HG02884 (cell line): ENCODE measurements around the gene CLK3.

Experiments used
- ATAC-seq: cut with Tn5 transposase; IDR thresholded peaks from one replicate; pipeline ENCODE4 v1.9.1; 2021; ENCODE audit warnings: mild to moderate bottlenecking, moderate library complexity; ENCODE audit not compliant: unreplicated experiment

CLK3 gene

DNA sequence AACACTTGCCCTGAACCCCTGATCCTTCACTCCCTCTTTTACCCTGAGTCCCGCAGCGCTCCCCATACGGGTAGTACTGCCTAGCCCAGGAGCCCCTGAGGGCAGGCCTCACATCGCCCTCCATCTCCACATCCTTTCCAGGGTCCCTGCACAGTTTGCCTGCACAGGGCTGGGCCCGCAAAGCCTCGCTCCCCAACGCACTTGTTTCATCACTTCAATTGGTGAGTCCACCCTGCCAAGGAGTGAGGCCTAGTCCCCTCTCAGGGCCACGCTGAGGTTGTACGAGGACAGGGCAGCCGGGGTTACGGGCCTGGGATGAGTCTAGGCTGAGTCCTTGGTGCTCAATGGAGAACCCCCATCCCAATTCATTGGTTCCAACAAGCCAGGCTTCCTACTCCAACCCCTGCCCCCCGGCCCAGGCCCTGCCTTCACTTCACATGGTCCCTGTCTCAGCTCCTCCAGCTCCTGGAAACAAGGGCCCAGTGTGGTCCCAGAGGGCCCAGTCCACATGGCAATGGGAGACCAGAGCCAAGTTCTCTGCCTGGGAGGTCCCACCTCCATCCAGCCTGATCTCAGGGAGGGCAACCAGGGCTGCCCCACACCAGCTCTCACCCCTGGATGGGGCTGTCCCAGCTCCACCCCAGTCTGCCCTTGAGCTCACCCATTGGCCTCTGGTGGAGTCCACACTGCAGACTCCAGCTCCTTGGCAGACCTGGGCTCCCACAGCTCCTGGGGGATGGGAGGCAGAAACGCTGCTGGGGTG lies 12.4 kb upstream of the CLK3 start:
- ATAC-seq, result no peak

DNA sequence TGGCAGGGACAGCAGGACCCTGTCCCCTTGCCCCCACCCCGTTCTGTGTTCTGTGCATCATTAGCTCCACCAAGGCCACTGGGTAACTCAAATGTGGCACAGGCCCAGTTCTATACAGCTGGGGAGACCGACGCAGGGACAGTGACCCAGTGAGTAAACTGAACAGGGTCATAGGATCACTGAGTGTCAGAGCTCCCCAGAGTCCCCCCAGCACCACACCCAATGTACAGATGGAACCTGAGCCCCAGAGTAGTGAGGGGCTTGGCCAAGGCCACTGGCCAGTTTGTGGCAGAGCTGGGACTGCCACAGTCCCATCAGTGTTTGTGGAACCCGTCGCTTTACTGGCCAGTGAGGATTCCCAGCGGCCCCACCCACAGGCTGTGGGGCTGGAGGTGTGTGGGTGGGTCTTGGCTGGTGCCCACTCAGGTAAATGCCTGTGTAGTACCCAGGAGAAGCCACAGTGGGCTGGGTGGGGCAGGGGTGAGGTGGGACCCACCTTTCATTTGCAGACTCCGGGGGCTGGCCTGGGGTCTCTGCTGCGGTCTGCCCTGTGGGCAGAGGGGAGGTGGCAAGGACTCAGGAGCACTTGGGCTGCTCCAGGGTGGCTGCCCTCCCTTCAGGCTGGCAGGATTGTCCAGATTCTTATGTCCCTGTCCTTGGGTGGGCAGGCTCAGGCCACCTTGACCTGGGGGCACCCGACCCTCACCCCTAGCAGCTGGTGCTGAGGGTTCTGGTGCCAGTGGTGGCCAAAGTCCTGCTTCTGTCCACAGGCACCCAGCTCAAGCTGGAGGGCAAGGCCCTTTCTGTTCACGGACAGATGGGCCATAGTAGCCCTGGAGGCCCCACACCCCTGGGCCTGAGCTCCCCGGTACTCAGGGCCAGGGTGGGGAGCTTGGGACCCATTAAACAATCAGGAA lies 11.6 kb upstream of the CLK3 start:
- ATAC-seq, result no peak

- ATAC-seq, result no peak
Observed at GRCh38 chr15:74604983-74605794, 10.4 kb upstream of the CLK3 start.

DNA sequence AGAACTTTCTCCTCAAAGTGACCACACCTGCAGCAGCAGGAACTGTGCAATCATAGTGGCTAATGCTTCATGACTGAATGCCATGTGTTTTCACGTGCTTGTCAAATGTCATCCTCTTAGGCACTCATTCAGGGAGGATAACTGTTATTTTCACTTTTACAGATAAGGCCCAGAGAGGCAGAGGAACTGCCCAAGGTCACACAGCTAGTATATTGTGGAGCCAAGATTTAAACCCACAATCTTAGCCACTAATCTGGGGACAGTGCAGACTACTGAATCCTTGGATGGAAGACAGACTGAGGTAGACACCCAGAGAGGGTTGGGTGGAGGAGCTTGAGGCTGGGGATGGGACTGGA lies 9.9 kb upstream of the CLK3 start:
- no peak for ATAC-seq

DNA sequence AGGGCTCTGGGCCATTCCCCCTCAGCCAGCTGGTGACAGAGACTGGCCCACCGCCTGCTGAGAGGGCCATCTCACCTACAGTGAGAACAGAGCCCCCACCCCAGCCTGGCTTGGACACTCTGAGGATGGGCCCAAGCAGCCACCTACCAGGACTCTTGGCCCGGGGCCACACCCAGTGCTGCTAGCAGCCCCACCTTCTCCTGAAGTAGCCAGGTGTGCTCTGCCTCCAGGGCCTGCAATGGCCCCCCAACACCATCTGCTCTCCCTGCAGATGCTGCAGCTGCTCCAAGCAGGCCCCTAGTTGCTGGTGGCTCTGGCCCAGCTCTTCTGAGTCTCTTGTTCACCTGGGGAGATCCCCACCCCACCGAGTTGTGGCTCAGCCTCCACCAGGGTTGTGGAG lies 6.8 kb upstream of the CLK3 start:
- no peak for ATAC-seq

DNA sequence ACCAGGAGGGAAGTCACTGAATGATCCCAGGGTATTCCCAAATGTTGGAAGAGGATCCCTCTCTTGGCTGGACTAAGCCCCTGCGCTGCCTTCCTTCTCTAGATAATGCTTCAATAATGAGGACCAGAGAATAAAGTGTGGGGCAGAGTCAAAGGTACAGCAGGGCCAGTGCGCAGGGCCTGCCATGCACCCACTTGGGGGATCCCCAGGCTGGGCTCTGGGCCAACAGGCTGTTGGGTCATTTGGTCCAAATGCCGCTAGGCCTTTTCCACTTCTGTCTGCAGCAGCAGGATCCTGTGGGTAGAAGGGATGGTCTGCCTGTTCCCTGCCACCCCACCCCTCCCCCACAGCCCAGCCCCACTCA lies 5.7 kb upstream of the CLK3 start:
- ATAC-seq, result no peak

DNA sequence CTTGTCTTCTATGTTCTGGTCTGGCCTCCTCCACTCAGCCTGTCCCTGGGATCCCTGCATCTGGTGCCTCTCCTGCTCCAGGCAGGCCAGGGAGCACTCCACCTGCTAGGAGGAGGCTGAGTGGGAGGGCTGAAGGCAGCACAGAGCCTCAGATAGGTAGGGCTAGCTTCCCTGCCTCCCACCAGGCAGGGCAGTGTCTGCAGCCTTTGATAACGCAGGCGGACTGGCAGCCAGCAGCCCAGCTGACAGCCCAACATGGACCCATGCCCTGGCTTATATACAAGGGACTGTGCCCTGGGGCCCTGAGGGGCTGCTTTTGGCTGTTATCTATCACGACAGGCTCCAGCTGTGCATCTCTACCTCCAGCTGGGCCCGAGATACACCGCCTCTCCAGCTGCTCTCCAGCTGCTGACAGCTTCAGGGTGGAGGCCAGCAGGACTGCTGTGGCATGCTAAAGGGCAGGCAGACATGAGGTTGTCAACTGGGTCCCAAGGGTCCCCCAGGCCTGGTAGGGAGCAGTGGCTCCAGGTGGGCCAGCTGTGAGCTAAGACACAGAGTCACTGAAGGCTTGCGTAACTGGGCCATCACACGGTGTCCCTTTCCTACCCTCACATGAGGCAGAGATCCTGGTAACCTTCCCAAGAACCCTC lies 5.2 kb upstream of the CLK3 start:
- no peak for ATAC-seq

- no peak for ATAC-seq
Observed at GRCh38 chr15:74611341-74611740, 4.3 kb upstream of the CLK3 start.

GRCh38 chr15:74611834-74612233 lies 3.8 kb upstream of the CLK3 start:
- no peak for ATAC-seq

DNA sequence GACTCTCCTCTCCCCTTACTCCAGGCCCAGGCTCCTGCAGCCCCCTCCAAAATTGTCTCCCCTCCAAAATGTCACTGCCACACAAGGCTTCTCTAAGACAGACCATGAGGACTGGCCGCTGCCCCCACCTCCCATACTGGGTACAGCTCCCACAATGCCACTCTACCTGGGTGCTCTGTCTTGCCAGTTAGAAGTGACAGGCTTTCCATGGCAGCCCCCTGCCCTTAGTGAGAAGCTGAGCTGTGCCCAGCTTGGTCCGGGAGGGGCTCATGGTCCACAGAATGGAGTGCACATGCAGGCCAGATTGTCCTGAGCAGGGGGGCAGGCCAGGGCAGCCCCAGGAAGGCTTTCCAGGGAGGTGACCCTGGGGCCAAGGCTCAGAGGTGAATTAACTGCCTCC lies 3.0 kb upstream of the CLK3 start:
- ATAC-seq, result no peak

DNA sequence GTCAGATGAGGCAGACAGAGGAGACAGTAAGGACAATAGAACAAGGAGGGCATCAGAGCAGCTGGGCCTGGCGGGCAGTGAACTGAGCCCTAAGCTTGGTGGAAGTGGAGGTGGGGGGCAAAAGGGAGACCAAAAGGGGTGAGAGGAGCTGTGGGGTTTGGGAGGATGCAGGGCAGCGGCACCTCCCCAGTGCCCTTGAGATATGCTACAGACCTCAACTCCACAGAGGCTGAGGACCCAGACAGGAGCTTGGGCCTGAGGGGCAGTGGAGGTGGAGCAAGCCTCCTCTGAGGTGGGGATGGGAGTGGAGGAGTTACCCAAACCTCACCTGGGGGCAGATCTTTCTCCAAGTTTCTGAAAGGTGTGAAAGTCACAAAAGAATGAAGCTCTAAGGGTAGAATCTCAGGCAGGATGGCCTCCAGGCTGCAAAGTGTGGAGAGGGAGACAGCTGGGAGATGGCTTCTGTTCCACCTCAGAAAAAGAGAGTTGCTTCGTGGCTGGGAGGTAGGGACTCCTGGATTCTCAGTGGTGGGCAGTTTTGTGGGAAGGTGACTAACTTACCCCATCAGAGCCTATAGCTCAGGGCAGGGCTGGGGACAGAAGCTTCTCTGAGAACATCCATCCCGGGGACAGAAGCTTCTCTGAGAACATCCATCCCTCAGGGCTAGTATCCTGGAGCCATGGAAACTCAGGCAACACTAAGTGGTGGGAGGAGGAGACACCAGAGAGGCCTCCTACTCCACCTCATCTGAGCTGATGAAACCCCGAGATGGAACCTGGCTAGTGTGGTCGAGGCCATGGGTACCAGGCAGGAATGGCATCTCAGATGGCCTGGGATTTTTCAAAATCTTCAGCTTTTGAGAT lies 2.3 kb upstream of the CLK3 start:
- ATAC-seq, result no peak

- no peak for ATAC-seq
Observed at GRCh38 chr15:74613953-74614743, 1.5 kb upstream of the CLK3 start.

GRCh38 chr15:74614744-74615507 lies 710 bp upstream of the CLK3 start:
- ATAC-seq, result peak; percentile 41

GRCh38 chr15:74616366-74616939 lies 817 bp downstream of the CLK3 start:
- ATAC-seq, result no peak

DNA sequence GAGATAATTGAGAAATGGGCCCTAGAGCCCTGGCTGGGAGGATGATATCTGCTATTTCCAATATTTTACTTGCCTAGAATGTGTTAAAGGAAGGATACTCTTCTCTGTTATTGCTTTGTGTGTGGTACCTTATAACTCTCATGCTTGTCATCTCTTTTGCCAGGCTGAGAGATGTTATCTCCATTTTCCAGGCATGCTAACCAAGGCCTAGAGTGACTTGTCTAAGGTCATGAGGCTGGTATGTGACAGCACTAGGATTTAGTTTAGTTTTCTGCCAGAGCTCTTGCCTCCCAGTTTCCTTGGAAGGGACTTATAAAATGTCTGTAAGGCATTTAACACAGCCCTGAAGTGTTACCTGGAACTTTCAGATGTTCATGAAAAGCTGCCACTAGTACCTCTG lies 1.4 kb downstream of the CLK3 start:
- no peak for ATAC-seq

DNA sequence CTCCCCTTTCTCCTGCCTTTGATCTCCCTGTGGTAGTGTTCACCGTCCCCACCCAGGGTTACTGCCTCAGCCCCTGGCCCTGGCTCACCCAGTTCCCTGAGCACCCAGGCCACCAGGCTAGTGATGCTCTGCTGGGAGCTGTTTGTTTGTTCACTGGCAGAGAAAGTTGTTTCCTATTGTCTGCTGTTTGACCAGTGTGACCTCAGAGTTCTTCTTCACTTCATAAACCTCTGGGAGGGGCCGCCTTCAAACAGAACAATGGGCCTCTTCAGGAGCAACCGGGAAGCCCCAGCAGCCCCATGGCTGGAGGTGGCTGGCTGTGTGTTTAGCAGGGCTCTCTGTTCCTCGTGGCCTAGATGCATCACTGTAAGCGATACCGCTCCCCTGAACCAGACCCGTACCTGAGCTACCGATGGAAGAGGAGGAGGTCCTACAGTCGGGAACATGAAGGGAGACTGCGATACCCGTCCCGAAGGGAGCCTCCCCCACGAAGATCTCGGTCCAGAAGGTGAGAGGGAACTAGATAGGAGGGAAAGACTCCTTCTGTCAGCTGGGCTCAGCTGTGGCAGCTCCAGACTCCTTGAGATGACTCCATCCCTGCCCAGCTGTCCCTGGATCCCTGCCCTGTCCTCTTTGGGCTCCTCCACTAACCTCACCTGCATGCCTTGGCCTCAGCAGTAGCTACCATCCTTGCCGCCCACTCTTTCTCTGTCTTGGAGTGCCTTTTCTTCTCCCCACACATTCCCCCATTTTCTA lies 3.4 kb downstream of the CLK3 start:
- ATAC-seq, result no peak

DNA sequence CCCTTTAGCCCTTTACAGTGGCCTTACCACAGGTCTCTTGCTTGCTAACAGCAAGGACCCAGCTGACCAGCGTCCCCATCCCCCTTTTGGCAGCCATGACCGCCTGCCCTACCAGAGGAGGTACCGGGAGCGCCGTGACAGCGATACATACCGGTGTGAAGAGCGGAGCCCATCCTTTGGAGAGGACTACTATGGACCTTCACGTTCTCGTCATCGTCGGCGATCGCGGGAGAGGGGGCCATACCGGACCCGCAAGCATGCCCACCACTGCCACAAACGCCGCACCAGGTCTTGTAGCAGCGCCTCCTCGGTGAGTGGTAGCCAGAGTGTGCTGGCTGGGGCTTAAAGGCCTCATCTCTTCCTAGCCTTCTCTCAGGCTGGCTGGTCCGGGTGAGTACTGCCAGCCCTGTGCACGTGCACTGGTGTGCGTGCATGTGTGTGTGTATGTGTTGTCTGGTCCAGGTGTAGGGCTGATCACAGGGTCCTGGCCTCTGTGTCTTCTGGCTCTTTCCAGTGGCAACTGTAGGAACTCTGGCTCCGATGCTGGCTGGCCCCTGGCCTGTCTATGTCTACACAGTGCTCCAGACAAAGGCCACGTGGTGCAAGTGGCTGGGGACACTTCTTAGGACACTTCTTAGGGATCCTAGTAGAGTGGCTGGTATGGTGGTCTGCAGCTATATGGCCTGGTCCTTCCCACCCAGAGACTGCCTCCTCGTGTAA lies 4.4 kb downstream of the CLK3 start:
- no peak for ATAC-seq
